ENCODE results near the gene ASS1. TPM values are rescaled to one million over a fixed set of nuclear protein-coding genes. Genes with fewer than 3 reads are reported as not detected.

Gene ASS1
- total and polyA plus RNA-seq, 12 donors: 27.4 to 147 (median 53.3) TPM

GRCh38 chr9:130423272-130423671 lies 21.5 kb upstream of the ASS1 start:
- no peaks in the 10 kb centered on the region for H3K27me3 ChIP-seq
- H3K36me3 ChIP-seq: peaks cover 0 to 8% (median 0%) of the 10 kb centered on the region in 9 donors
- H3K27ac ChIP-seq: peak overlapping the region in 3 of 10 donors; percentile 7 to 31 (median 16)
- intact Hi-C loops (cut with DNase I): no loop called here
- TF ChIP-seq CTCF (IDR thresholded peaks at IDR 0.05): no peak
- 33 to 46% methylated on average over 8 of the region's 8 CpGs for WGBS, 2 donors
- H3K9me3 ChIP-seq: no peaks in the 10 kb centered on the region
- H3K4me1 ChIP-seq: peaks cover 2 to 35% (median 19%) of the 10 kb centered on the region in 9 donors
- DNase-seq (peak; percentile 67 to 71), ATAC-seq (peak; percentile 61 to 88 (median 78))
- no peak overlapping the region for H3K4me3 ChIP-seq

- no peak for ATAC-seq
- peaks cover 2 to 36% (median 19%) of the 10 kb centered on the region in 9 donors for H3K4me1 ChIP-seq
- H3K27me3 ChIP-seq: no peaks in the 10 kb centered on the region
- no peak overlapping the region for H3K4me3 ChIP-seq
- 94 to 96% methylated on average over 24 of the region's 24 CpGs for WGBS, 2 donors
- TF ChIP-seq CTCF (IDR thresholded peaks at IDR 0.05): no peak
- intact Hi-C loops (cut with DNase I): no loop called here
- H3K9me3 ChIP-seq: no peaks in the 10 kb centered on the region
- no peak for DNase-seq
- no peak overlapping the region for H3K27ac ChIP-seq
- peaks cover 0 to 3% (median 0%) of the 10 kb centered on the region in 9 donors for H3K36me3 ChIP-seq
These were observed 19.9 kb upstream of the ASS1 start for GRCh38 chr9:130424595-130425454.

- intact Hi-C loops (cut with DNase I): no loop called here
- H3K27me3 ChIP-seq: no peaks in the 10 kb centered on the region
- DNase-seq: no peak
- H3K9me3 ChIP-seq: no peaks in the 10 kb centered on the region
- H3K27ac ChIP-seq: no peak overlapping the region
- H3K36me3 ChIP-seq: peaks cover 0 to 3% (median 0%) of the 10 kb centered on the region in 9 donors
- no peak for ATAC-seq
- WGBS, 2 donors: 90 to 94% methylated on average over 21 of the region's 21 CpGs
- no peak overlapping the region for H3K4me3 ChIP-seq
- no peak for TF ChIP-seq CTCF (IDR thresholded peaks at IDR 0.05)
- H3K4me1 ChIP-seq: peaks cover 2 to 36% (median 19%) of the 10 kb centered on the region in 9 donors
These were observed 18.9 kb upstream of the ASS1 start for GRCh38 chr9:130425741-130426466.

GRCh38 chr9:130426467-130426773 lies 18.3 kb upstream of the ASS1 start:
- DNase-seq: no peak
- Histone ChIP-seq H3K4me1 (peaks cover 2 to 36% (median 19%) of the 10 kb centered on the region in 9 donors), H3K9me3 (no peaks in the 10 kb centered on the region), H3K36me3 (peaks cover 0 to 3% (median 0%) of the 10 kb centered on the region in 9 donors), H3K27ac (peak overlapping the region in 2 of 10 donors; percentile 4 to 29), H3K4me3 (no peak overlapping the region), H3K27me3 (no peaks in the 10 kb centered on the region)
- no peak for TF ChIP-seq CTCF (IDR thresholded peaks at IDR 0.05)
- ATAC-seq: no peak
- intact Hi-C loops (cut with DNase I): no loop called here
- 91 to 93% methylated on average over 8 of the region's 8 CpGs for WGBS, 2 donors
